Ovary (tissue), 3 donors: ENCODE data around the gene ITPR2.

Experiments
- POLR2A ChIP-seq: fragments of 450-650 bp; IDR thresholded peaks from one replicate; pipeline ENCODE4 v1.6.1; 2017; ENCODE audit warnings: antibody characterized with exemption, mild to moderate bottlenecking, moderate library complexity
- TF ChIP-seq, protein P1 (sequence below), 3 donors: fragments of 450-650 bp in 2 of 3; fragments of 200-600 bp in 1 of 3; IDR thresholded peaks; one replicate each; pipeline versions ENCODE4 v1.5.1 to v1.8.0; 2016 to 2022; ENCODE audit warnings: antibody characterized with exemption in 3 of 3, mild to moderate bottlenecking in 1 of 3
- donor health status: DM: no; HTN: no; CAD: no.

DNA sequence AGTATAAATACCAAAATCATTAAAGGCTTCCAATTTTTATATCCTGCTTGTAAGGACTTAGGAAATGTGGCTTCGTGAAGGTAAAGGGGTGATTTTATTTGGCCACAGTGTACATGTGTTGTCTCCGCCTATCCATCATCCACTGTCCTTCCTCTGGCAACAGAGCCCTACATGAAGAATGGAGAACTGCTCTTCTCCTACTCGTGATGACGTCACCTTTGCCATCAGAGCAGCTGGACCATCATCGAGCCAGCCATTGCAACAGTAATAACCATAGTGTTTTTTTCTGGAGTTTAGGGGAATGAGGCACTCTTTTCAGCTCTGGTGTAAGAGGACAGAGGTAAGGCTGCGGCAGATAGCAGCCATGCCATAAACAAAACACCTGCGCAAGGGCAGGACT lies 19.2 kb downstream of the ITPR2 start:
- TF ChIP-seq, protein P1, sequence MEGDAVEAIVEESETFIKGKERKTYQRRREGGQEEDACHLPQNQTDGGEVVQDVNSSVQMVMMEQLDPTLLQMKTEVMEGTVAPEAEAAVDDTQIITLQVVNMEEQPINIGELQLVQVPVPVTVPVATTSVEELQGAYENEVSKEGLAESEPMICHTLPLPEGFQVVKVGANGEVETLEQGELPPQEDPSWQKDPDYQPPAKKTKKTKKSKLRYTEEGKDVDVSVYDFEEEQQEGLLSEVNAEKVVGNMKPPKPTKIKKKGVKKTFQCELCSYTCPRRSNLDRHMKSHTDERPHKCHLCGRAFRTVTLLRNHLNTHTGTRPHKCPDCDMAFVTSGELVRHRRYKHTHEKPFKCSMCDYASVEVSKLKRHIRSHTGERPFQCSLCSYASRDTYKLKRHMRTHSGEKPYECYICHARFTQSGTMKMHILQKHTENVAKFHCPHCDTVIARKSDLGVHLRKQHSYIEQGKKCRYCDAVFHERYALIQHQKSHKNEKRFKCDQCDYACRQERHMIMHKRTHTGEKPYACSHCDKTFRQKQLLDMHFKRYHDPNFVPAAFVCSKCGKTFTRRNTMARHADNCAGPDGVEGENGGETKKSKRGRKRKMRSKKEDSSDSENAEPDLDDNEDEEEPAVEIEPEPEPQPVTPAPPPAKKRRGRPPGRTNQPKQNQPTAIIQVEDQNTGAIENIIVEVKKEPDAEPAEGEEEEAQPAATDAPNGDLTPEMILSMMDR (IDR thresholded peaks at IDR 0.05) = no peak
- no peak for TF ChIP-seq POLR2A
